Esophagus muscularis mucosa (tissue), 4 donors: ENCODE data around the gene ZNF674. TPM values are rescaled to one million over a fixed set of nuclear protein-coding genes. Genes with fewer than 3 reads are reported as not detected.

Experiments
- DNase-seq: peaks from one replicate; pipeline ENCODE4 v3.0.0-alpha.2; 2017; ENCODE audit errors: extremely low spot score
- H3K27ac ChIP-seq, 4 donors: fragments of 200-600 bp; sonication (generic); replicated peaks in 1 of 4; 1 replicate in 3 of 4; 2 replicates in 1 of 4; pipeline ENCODE4 v1.5.1; 2016 to 2019; ENCODE audit warnings: mild to moderate bottlenecking in 1 of 4
- H3K27me3 ChIP-seq, 4 donors: fragments of 200-600 bp; sonication (generic); one replicate each; pipeline versions ENCODE4 v1.5.1 to v1.6.0; 2016 to 2019
- H3K36me3 ChIP-seq, 4 donors: fragments of 200-600 bp; sonication (generic); one replicate each; pipeline ENCODE4 v1.5.1; 2016 to 2019
- H3K4me1 ChIP-seq, 4 donors: fragments of 200-600 bp; sonication (generic); one replicate each; pipeline ENCODE4 v1.5.1; 2016 to 2019
- H3K4me3 ChIP-seq, 4 donors: fragments of 200-600 bp; sonication (generic); 1 replicate in 2 of 4; 2 replicates in 2 of 4; pipeline ENCODE4 v1.5.1; 2016 to 2019; ENCODE audit warnings: mild to moderate bottlenecking in 4 of 4, moderate library complexity in 1 of 4
- H3K9me3 ChIP-seq, 4 donors: fragments of 200-600 bp; sonication (generic); 1 replicate in 3 of 4; 2 replicates in 1 of 4; pipeline ENCODE4 v1.5.1; 2016 to 2019
- EP300 ChIP-seq: sonication (generic); formaldehyde crosslinking; IDR thresholded peaks from one replicate; pipeline ENCODE4 v1.6.1; 2017; ENCODE audit warnings: antibody characterized with exemption
- POLR2A ChIP-seq: fragments of 450-650 bp; IDR thresholded peaks from one replicate; pipeline ENCODE4 v1.6.1; 2017; ENCODE audit warnings: antibody characterized with exemption, moderate library complexity, mild to moderate bottlenecking, low read depth
- POLR2AphosphoS5 ChIP-seq, 2 donors: sonication (generic); formaldehyde crosslinking; IDR thresholded peaks; one replicate each; pipeline ENCODE4 v1.6.1; 2017; ENCODE audit warnings: antibody characterized with exemption in 2 of 2
- WGBS: methylation state at CpG from one replicate; pipeline ENCODE4 v1.1.5; 2018; 5-methylcytosine and 5-hydroxymethylcytosine counted together
- intact Hi-C: fragments of 100-400 bp; cut with DNase I; formaldehyde crosslinking; loops from one replicate; pipeline ENCODE4 v1.15.1; 2023
- total RNA-seq, 4 donors: library from RNA; depleted of rRNA; stranded (reverse); fragments of >200 nt; gene quantifications; one replicate each; pipeline versions ENCODE4 v1.1.0 to v1.2.1, GENCODE V29; 2016
- TF ChIP-seq, protein P1 (sequence below), 3 experiments: fragments of 200-600 bp in 2 of 3; fragments of 450-650 bp in 1 of 3; sonication (generic) in 2 of 3; IDR thresholded peaks; one replicate each; pipeline ENCODE4 v1.5.1; 2017 to 2019; ENCODE audit warnings: antibody characterized with exemption in 3 of 3, mild to moderate bottlenecking in 2 of 3, moderate library complexity in 1 of 3

ZNF674 gene
- total RNA-seq, 4 donors from 2014 or later = 2.0 to 5.0 (median 2.8) TPM

DNA sequence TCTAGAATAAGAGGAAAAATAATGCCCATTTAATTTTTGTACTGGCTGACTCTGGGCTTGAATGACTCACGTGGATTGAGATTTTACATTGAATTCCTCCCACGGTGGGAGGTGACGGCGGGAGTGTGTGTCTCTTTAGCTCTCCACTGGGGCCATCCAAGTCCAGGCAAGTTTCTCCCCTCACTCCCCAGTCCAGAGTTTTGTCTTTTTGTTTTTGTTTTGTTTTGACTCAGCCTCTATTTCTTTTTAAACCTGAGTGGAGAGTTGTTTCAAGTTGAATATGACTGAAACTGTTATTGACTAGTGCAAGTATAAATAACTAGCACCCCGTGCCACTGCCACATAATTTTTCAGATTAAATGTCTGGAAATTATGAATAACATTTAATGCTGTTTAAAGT lies 41.9 kb upstream of the ZNF674 start:
- intact Hi-C loops = no loop called here
- Histone ChIP-seq H3K27ac (peak overlapping the region in 2 of 4 donors; percentile 19 to 59), H3K36me3 (no peaks in the 10 kb centered on the region), H3K27me3 (no peaks in the 10 kb centered on the region), H3K4me3 (no peak overlapping the region), H3K9me3 (no peaks in the 10 kb centered on the region), H3K4me1 (peaks cover 17 to 40% (median 24%) of the 10 kb centered on the region in 4 donors)
- no peak for DNase-seq
- 44% methylated on average over 5 of the region's 5 CpGs for WGBS
- no peak for TF ChIP-seq EP300
- no peak for TF ChIP-seq POLR2AphosphoS5 (IDR thresholded peaks at IDR 0.05)
- no peak for TF ChIP-seq POLR2A
- TF ChIP-seq, protein P1, sequence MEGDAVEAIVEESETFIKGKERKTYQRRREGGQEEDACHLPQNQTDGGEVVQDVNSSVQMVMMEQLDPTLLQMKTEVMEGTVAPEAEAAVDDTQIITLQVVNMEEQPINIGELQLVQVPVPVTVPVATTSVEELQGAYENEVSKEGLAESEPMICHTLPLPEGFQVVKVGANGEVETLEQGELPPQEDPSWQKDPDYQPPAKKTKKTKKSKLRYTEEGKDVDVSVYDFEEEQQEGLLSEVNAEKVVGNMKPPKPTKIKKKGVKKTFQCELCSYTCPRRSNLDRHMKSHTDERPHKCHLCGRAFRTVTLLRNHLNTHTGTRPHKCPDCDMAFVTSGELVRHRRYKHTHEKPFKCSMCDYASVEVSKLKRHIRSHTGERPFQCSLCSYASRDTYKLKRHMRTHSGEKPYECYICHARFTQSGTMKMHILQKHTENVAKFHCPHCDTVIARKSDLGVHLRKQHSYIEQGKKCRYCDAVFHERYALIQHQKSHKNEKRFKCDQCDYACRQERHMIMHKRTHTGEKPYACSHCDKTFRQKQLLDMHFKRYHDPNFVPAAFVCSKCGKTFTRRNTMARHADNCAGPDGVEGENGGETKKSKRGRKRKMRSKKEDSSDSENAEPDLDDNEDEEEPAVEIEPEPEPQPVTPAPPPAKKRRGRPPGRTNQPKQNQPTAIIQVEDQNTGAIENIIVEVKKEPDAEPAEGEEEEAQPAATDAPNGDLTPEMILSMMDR (IDR thresholded peaks at IDR 0.05) = no peak

DNA sequence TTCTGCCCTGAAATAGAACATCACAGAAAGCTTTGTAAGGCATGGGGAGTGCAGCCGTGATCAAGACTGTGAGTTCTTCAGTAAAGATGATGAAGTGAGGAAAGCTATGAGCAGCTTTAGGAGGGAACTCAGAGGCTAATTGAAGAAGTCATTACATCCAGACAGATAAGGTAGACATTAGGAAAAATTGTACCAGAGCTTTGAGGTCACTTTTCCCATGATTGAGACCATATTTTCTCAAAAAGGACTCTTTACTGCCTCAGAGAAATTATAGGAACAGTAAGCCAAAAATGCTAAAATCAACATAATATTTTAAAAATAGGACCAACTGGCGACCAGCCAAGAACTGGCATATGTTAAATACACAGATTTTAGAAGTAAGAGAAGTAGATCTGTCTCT lies 39.5 kb upstream of the ZNF674 start:
- Histone ChIP-seq H3K4me1 (peaks cover 17 to 43% (median 23%) of the 10 kb centered on the region in 4 donors), H3K36me3 (no peaks in the 10 kb centered on the region), H3K9me3 (no peaks in the 10 kb centered on the region), H3K4me3 (no peak overlapping the region), H3K27ac (no peak overlapping the region), H3K27me3 (no peaks in the 10 kb centered on the region)
- intact Hi-C loops = no loop called here
- WGBS = 47% methylated on average over 2 of the region's 2 CpGs
- TF ChIP-seq EP300 (no peak), POLR2AphosphoS5 (IDR thresholded peaks at IDR 0.05) (no peak), POLR2A (no peak)
- TF ChIP-seq, protein P1 (IDR thresholded peaks at IDR 0.05) = no peak
- DNase-seq = no peak

DNA sequence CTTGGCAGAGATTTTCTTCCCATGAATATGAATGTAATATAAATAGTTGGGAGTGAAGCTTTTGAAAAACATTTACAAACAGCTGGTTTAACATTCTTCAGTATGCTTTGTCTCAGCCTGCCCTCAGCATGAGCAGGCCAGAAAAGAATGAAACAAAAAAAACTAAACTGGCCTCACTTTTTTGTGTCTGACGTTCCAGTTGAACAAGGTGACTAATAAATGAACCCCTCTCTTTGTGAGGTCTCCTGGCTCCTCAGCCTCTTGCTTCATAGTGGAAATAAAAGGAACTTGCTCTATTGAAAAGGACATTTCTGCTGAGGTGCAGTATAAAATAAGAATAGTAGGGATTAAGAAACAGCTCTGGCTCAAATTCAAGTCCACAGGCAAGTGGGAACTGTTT lies 37.7 kb upstream of the ZNF674 start:
- no peaks in the 10 kb centered on the region for H3K36me3 ChIP-seq
- no peaks in the 10 kb centered on the region for H3K9me3 ChIP-seq
- no peak for TF ChIP-seq EP300
- TF ChIP-seq POLR2AphosphoS5 (IDR thresholded peaks at IDR 0.05) = peak in 1 of 2 donors; percentile 23
- intact Hi-C loops = no loop called here
- no peaks in the 10 kb centered on the region for H3K27me3 ChIP-seq
- H3K4me3 ChIP-seq = no peak overlapping the region
- H3K4me1 ChIP-seq = peaks cover 17 to 29% (median 17%) of the 10 kb centered on the region in 4 donors
- no peak for DNase-seq
- 20% methylated on average over 1 of the region's 1 CpG for WGBS
- peak overlapping the region; percentile 17 to 67 (median 56) for H3K27ac ChIP-seq

DNA sequence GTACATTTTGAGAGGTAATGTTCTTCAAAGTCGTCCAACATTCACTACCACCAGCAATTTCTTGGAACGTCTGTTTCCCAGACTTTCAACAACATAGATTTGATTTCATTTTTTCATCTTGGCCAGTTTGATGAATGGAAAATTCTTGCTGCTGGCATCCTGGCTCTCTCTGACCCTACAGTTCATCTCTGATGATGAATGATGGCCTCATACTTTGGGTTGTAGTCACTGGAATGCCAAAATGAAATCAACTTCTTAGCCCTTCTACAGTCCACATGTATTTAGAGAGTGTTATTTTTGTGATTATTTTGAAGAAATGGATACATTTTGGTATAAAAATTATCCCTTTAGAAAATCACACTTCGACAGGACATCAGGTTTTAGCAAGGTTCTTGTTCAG lies 37.1 kb upstream of the ZNF674 start:
- no peaks in the 10 kb centered on the region for H3K9me3 ChIP-seq
- no peak for TF ChIP-seq POLR2A
- TF ChIP-seq POLR2AphosphoS5 (IDR thresholded peaks at IDR 0.05) = no peak
- TF ChIP-seq, protein P1 (IDR thresholded peaks at IDR 0.05) = no peak
- no peak for TF ChIP-seq EP300
- DNase-seq = no peak
- H3K27me3 ChIP-seq = no peaks in the 10 kb centered on the region
- peaks cover 14 to 26% (median 19%) of the 10 kb centered on the region in 4 donors for H3K4me1 ChIP-seq
- intact Hi-C loops = no loop called here
- 44% methylated on average over 3 of the region's 3 CpGs for WGBS
- peak overlapping the region; percentile 17 to 67 (median 56) for H3K27ac ChIP-seq
- no peak overlapping the region for H3K4me3 ChIP-seq
- no peaks in the 10 kb centered on the region for H3K36me3 ChIP-seq

DNA sequence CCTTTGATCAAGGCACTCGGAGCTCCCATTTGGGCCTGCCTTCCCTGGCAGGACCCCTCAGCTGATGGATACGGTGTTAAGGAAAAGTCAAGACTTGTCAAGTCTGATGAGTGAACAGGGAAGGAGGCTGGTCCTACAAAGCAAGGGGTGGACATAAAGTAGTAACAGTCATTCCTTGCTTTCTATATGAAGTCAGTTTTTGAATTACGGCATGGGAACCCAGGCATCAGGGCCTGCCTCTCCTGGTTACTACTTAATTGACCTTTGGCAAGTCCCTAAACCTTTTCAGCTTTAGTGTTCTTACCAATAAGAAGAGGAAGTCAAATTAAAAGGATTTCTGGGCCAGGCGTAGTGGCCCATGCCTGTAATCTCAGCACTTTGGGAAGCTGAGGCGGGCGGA lies 35.4 kb upstream of the ZNF674 start:
- DNase-seq = no peak
- Histone ChIP-seq H3K27me3 (no peaks in the 10 kb centered on the region), H3K36me3 (no peaks in the 10 kb centered on the region), H3K9me3 (no peaks in the 10 kb centered on the region), H3K27ac (no peak overlapping the region), H3K4me3 (no peak overlapping the region), H3K4me1 (peaks cover 13 to 23% (median 16%) of the 10 kb centered on the region in 4 donors)
- TF ChIP-seq EP300 (no peak), POLR2AphosphoS5 (IDR thresholded peaks at IDR 0.05) (no peak), POLR2A (no peak)
- TF ChIP-seq, protein P1 (IDR thresholded peaks at IDR 0.05) = no peak
- 89% methylated on average over 6 of the region's 6 CpGs for WGBS
- intact Hi-C loops = no loop called here
